ENCODE measurements around the gene GAPDH.

DNA sequence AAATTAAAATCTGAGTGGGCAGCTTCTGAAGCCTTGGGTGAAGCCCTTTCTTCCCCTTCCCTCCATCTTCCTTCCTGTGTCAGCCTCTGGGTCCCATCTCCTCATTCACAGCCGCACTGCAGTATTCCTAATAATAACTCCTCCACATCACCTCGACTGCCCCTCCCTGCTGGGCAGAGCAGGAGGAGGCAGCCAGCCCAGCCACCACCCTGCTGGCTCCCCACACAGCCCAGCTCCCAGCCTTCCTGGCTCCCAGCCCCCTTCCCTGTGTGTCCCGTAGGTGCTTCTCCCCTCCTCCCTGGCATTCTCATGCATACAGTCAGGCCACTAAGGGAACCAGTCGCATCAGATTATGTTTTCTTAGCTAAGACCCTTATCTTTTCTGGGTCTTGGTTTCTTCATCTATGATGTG, 17.8 kb downstream of the GAPDH start:
- TF ChIP-seq, protein P1, sequence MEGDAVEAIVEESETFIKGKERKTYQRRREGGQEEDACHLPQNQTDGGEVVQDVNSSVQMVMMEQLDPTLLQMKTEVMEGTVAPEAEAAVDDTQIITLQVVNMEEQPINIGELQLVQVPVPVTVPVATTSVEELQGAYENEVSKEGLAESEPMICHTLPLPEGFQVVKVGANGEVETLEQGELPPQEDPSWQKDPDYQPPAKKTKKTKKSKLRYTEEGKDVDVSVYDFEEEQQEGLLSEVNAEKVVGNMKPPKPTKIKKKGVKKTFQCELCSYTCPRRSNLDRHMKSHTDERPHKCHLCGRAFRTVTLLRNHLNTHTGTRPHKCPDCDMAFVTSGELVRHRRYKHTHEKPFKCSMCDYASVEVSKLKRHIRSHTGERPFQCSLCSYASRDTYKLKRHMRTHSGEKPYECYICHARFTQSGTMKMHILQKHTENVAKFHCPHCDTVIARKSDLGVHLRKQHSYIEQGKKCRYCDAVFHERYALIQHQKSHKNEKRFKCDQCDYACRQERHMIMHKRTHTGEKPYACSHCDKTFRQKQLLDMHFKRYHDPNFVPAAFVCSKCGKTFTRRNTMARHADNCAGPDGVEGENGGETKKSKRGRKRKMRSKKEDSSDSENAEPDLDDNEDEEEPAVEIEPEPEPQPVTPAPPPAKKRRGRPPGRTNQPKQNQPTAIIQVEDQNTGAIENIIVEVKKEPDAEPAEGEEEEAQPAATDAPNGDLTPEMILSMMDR (IDR thresholded peaks at IDR 0.05): no peak
- TF ChIP-seq POLR2A (IDR thresholded peaks at IDR 0.05): no peak
- TF ChIP-seq POLR2AphosphoS5 (IDR thresholded peaks at IDR 0.05): no peak

Measured in prostate gland (tissue), 2 donors.